ENCODE measurements around the gene LMAN2.
"Not testable (repeated sequence)": the region's sequence is repeated elsewhere in the genome, so short reads cannot be mapped to it uniquely, and the experiment has no call there.

LMAN2 gene

DNA sequence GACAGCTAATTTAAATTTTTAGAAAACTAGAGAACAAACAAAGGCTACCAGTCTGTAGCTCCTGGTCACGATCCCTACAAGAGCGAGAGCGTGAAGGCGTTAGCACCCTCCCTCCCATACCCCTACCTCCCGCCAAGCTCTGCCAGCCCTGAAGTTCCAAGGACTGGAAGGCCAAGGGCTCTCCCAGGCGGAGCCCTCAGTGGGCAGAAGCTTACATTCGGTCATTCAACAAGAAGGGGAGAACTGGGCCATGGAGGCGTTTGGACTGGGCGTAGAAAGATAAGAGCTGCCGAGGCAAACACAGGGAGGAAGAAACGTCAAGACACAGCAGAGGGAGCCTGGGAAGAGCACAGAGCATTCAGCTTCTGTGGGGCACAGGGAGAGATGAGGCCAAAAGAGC is 42.7 kb downstream of the LMAN2 start:
- Histone ChIP-seq H3K4me3 (IDR thresholded peaks at IDR 0.05; ENCODE audit: insufficient read depth, low read depth, low read length) (no peak overlapping the region), H2AFZ (ENCODE audit: low read depth) (no peak overlapping the region), H3K4me2 (no peak overlapping the region), H3K36me3 (ENCODE audit: insufficient read depth) (no peaks in the 10 kb centered on the region), H4K20me1 (ENCODE audit: insufficient read depth) (no peaks in the 10 kb centered on the region), H3K79me2 (ENCODE audit: insufficient read depth, low read depth) (peaks cover 24% of the 10 kb centered on the region), H3K27ac (no peak overlapping the region), H3K9ac (no peak overlapping the region), H3K27me3 (ENCODE audit: insufficient read depth, low read depth) (no peaks in the 10 kb centered on the region), H3K4me1 (ENCODE audit: low read depth, poor library complexity, severe bottlenecking) (peaks cover 29% of the 10 kb centered on the region)
- TF ChIP-seq, protein P1, sequence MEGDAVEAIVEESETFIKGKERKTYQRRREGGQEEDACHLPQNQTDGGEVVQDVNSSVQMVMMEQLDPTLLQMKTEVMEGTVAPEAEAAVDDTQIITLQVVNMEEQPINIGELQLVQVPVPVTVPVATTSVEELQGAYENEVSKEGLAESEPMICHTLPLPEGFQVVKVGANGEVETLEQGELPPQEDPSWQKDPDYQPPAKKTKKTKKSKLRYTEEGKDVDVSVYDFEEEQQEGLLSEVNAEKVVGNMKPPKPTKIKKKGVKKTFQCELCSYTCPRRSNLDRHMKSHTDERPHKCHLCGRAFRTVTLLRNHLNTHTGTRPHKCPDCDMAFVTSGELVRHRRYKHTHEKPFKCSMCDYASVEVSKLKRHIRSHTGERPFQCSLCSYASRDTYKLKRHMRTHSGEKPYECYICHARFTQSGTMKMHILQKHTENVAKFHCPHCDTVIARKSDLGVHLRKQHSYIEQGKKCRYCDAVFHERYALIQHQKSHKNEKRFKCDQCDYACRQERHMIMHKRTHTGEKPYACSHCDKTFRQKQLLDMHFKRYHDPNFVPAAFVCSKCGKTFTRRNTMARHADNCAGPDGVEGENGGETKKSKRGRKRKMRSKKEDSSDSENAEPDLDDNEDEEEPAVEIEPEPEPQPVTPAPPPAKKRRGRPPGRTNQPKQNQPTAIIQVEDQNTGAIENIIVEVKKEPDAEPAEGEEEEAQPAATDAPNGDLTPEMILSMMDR (conservative IDR thresholded peaks at IDR 0.05; ENCODE audit: low read depth, low read length): no peak

DNA sequence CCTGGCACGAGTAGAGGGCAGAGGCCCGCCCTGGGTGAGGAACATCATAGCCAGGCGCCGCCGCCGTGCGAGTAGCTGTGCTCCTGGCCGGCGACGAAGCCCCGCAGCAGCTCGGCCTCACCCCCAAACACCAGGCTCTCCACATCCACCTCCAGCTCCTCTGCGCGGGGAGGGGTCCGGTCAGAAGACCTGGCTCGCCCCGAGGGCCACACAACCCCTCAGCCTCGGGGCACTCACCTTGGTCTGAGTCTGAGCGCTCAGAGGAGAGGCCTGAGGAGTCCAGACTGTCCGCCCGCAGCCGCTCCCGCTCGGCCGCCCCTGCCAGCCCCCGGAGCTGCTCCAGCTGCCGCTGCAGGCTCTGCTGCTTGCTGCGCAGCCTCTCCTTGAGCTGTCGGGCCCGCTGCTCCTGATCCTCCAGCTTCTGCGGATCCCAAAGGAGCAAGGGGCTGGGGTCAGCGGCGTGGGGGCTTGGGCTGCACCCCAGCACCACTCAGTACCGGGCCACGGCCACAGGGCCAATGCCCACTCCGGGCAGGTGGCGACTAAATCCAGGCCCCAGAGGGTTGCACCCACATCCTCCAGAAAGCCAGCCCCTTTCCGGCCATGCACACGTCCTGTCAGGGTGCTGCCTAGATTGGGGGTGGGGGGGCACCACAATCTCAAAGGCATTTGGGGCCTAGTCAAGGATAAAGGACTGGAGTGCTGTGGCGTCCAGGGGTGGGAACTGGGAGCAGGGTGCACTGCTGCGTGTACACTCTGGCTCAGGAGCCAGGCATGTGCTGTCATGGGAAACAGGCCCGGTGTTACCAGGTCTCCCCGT is 43.7 kb downstream of the LMAN2 start:
- Histone ChIP-seq H3K4me2 (no peak overlapping the region), H3K4me3 (IDR thresholded peaks at IDR 0.05; ENCODE audit: insufficient read depth, low read depth, low read length) (no peak overlapping the region), H3K4me1 (ENCODE audit: low read depth, poor library complexity, severe bottlenecking) (peaks cover 29% of the 10 kb centered on the region), H3K9ac (no peak overlapping the region), H4K20me1 (ENCODE audit: insufficient read depth) (no peaks in the 10 kb centered on the region), H2AFZ (ENCODE audit: low read depth) (no peak overlapping the region), H3K27ac (no peak overlapping the region), H3K36me3 (ENCODE audit: insufficient read depth) (no peaks in the 10 kb centered on the region), H3K27me3 (ENCODE audit: insufficient read depth, low read depth) (no peaks in the 10 kb centered on the region), H3K79me2 (ENCODE audit: insufficient read depth, low read depth) (peaks cover 24% of the 10 kb centered on the region)
- TF ChIP-seq, protein P1 (conservative IDR thresholded peaks at IDR 0.05; ENCODE audit: low read depth, low read length): no peak

DNA sequence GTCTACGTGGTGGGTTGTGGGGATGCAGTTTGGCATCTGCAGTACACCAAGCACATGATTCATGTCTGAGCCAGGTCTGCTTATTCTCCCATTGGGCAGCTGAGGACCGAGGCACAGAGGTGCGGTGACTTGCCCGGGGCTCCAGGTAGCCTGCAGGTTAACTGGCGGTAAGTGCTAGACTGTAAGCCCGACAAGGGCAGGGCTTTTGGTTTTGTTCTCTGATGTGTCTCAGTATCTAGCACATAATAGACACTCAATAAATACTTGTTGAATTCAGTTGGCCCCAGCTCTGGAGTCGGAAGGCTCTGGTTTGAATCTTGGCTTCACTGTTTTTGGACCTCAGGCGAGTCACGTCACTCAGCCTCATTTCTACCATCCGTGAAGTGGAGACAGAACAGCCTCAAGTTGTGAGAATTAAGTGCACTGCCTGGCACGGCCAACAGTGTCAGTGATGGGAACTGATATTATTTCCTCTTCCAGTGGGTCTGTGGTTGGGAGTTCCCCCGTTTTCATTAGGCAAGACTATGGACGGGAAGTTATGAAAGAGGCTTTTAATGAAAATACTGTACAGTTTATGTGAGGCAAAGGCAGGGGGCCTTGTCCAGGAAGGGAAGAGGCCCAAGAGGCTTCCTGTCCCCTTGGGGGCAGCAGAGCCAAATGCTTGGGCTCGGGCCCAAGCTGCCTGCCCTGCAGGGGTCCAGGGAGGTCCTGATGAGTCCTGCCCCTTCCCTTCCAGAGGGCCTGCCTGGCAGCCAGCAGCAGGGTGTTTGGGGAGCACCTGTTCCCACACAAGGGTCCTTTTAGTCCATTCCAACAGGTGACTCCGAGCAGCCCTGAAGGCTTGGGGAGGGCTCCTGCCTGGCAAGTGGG is 44.6 kb downstream of the LMAN2 start:
- H2AFZ ChIP-seq (ENCODE audit: low read depth): no peak overlapping the region
- H3K79me2 ChIP-seq (ENCODE audit: insufficient read depth, low read depth): peaks cover 24% of the 10 kb centered on the region
- TF ChIP-seq, protein P1 (conservative IDR thresholded peaks at IDR 0.05; ENCODE audit: low read depth, low read length): no peak
- no peaks in the 10 kb centered on the region for H4K20me1 ChIP-seq (ENCODE audit: insufficient read depth)
- no peak overlapping the region for H3K27ac ChIP-seq
- no peak overlapping the region for H3K9ac ChIP-seq
- H3K36me3 ChIP-seq (ENCODE audit: insufficient read depth): no peaks in the 10 kb centered on the region
- peaks cover 34% of the 10 kb centered on the region for H3K4me1 ChIP-seq (ENCODE audit: low read depth, poor library complexity, severe bottlenecking)
- H3K4me3 ChIP-seq (IDR thresholded peaks at IDR 0.05; ENCODE audit: insufficient read depth, low read depth, low read length): no peak overlapping the region
- H3K4me2 ChIP-seq: no peak overlapping the region
- no peaks in the 10 kb centered on the region for H3K27me3 ChIP-seq (ENCODE audit: insufficient read depth, low read depth)

DNA sequence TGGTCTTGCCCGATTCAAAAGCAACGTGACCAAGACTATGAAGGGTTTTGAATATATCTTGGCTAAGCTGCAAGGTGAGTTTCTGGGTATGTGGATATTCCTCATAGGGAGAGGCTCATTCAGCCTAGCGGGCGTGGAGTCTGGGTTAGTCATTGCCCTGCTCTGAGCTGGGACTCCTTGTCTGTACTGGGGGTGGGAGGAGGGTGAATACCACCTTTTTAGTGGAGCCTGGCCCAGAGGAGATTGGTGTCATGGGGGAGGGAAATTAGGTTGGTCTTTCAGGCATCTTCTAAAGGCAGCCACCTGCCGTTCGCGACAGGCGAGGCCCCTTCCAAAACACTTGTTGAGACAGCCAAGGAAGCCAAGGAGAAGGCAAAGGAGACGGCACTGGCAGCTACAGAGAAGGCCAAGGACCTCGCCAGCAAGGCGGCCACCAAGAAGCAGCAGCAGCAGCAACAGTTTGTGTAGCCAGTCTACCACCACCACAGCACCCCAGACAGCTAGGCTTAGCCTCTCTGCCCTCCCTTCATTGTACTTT is 45.3 kb downstream of the LMAN2 start:
- H3K27me3 ChIP-seq (ENCODE audit: insufficient read depth, low read depth); H3K9ac ChIP-seq; H3K4me3 ChIP-seq (IDR thresholded peaks at IDR 0.05; ENCODE audit: insufficient read depth, low read depth, low read length); H4K20me1 ChIP-seq (ENCODE audit: insufficient read depth); H3K36me3 ChIP-seq (ENCODE audit: insufficient read depth); H2AFZ ChIP-seq (ENCODE audit: low read depth); H3K4me2 ChIP-seq; H3K27ac ChIP-seq: not testable (repeated sequence)
- H3K4me1 ChIP-seq (ENCODE audit: low read depth, poor library complexity, severe bottlenecking): peaks cover 42% of the 10 kb centered on the region
- H3K79me2 ChIP-seq (ENCODE audit: insufficient read depth, low read depth): peaks cover 24% of the 10 kb centered on the region

Data from KMS-11 (cell line).